GM12878 (cell line): ENCODE results near the gene CCDC178.

Source experiments
- ASH2L ChIP-seq: fragments of 300-600, 200-600 bp; sonication (generic); IDR thresholded peaks from 2 replicates; pipeline ENCODE4 v1.6.1; 2017; ENCODE audit warnings: low read depth, mild to moderate bottlenecking, borderline replicate concordance
- BRCA1 ChIP-seq: IDR thresholded peaks from 2 replicates; pipeline ENCODE4 v1.6.1; 2011; ENCODE audit warnings: low read depth, low read length, improper control_type of control experiment
- CBFB ChIP-seq: IDR thresholded peaks from 2 replicates; pipeline ENCODE4 v1.6.1; 2016; ENCODE audit warnings: antibody characterized with exemption, low read depth
- CBX5 ChIP-seq: sonication (generic); IDR thresholded peaks from 2 replicates; pipeline ENCODE4 v1.6.1; 2016; ENCODE audit warnings: low read depth, moderate library complexity, mild to moderate bottlenecking, inconsistent platforms
- CHD2 ChIP-seq: IDR thresholded peaks from 2 replicates; pipeline ENCODE4 v1.6.1; 2011; ENCODE audit warnings: low read depth, low read length, improper control_type of control experiment, borderline replicate concordance
- CTCF ChIP-seq, 3 experiments: IDR thresholded peaks in 2 of 3; conservative IDR thresholded peaks in 1 of 3; 2 replicates each; pipeline ENCODE4 v1.5.1; 2011; ENCODE audit warnings: low read depth in 3 of 3, low read length in 3 of 3, mild to moderate bottlenecking in 3 of 3, control low read depth in 2 of 3, moderate library complexity in 2 of 3, inconsistent platforms in 1 of 3, mixed read lengths in 1 of 3; ENCODE audit not compliant: control insufficient read depth in 2 of 3, insufficient read depth in 1 of 3; ENCODE audit errors: extremely low read depth in 1 of 3
- EP300 ChIP-seq, 2 experiments: fragments of 150-350 bp in 1 of 2; IDR thresholded peaks; 2 replicates each; pipeline ENCODE4 v1.6.1; 2011 to 2012; ENCODE audit warnings: low read depth in 2 of 2, low read length in 2 of 2, borderline replicate concordance in 1 of 2, improper control_type of control experiment in 1 of 2, inconsistent platforms in 1 of 2; ENCODE audit not compliant: control insufficient read depth in 1 of 2
- HCFC1 ChIP-seq: fragments of 150-350 bp; IDR thresholded peaks from 2 replicates; pipeline ENCODE4 v1.6.1; 2014; ENCODE audit warnings: low read length
- HDAC2 ChIP-seq: fragments of 200-600 bp; sonication (generic); IDR thresholded peaks from 2 replicates; pipeline ENCODE4 v1.6.1; 2017
- POLR2A ChIP-seq: IDR thresholded peaks from 2 replicates; pipeline ENCODE4 v1.6.1; 2011; ENCODE audit warnings: low read depth, mild to moderate bottlenecking, low read length
- RB1 ChIP-seq: fragments of 450-650 bp; formaldehyde crosslinking; IDR thresholded peaks from 2 replicates; pipeline ENCODE4 v1.6.1; 2017; ENCODE audit warnings: mild to moderate bottlenecking, borderline replicate concordance
- SIN3A ChIP-seq: IDR thresholded peaks from 2 replicates; pipeline ENCODE4 v1.6.1; 2012; ENCODE audit warnings: low read depth, low read length, improper control_type of control experiment
- SIX5 ChIP-seq: IDR thresholded peaks from 2 replicates; pipeline ENCODE4 v1.6.1; 2011; ENCODE audit warnings: mild to moderate bottlenecking, low read depth, low read length, moderate library complexity; ENCODE audit not compliant: severe bottlenecking

DNA sequence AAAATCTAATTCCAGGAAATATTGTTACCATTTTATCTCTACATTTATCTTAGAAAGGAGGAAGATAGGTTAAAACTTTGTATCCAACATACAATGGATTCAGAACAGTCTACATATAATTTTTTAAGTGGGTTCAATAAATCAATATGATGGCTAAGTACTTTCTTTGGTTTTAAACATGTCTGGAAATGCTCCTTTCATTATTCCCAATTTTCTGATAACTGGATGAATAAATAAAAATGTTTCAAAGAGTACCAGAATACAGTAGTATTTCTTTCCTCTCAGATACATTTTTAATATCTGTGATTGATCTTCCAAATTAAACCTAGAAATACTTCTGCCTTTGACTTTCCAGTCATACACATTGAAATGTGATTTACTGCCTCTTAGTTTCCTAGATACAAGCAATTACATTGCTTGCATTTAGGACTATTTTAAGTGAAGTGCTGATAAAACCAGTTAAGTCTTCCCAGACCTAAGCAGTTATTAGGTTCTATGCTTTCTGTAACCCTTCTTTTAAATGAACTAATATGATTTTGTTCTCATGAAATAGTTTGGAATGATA is 283.5 kb downstream of the CCDC178 start:
- TF ChIP-seq BRCA1 (no peak), CBX5 (no peak), CTCF (IDR thresholded peaks at IDR 0.05 in 2 of 3, conservative IDR thresholded peaks at IDR 0.05 in 1 of 3; ENCODE audit: control insufficient read depth in 2 of 3, extremely low read depth in 1 of 3, insufficient read depth in 1 of 3, low read depth in 3 of 3, low read length in 3 of 3) (no peak), ASH2L (no peak), EP300 (IDR thresholded peaks at IDR 0.05; ENCODE audit: borderline replicate concordance in 1 of 2, control insufficient read depth in 1 of 2, low read depth in 2 of 2, low read length in 2 of 2) (no peak), SIX5 (no peak), CBFB (no peak), RB1 (no peak), HDAC2 (no peak), SIN3A (no peak), POLR2A (no peak), CHD2 (no peak), HCFC1 (no peak)
